ENCODE data around the gene ARMC8.

ARMC8 gene

GRCh38 chr3:138284957-138285477, 97.9 kb downstream of the ARMC8 start:
- H3K27ac ChIP-seq (ENCODE audit: insufficient read depth in 1 of 2, low read depth in 1 of 2, low read length in 2 of 2, poor library complexity in 1 of 2, severe bottlenecking in 2 of 2) = no peak overlapping the region
- no peak overlapping the region for H3K4me3 ChIP-seq (ENCODE audit: control insufficient read depth in 1 of 7, extremely low read depth in 1 of 7, insufficient read depth in 4 of 7, low read depth in 2 of 7, low read length in 6 of 7)
- H3K27me3 ChIP-seq (replicated peaks in 2 of 5; ENCODE audit: control insufficient read depth in 4 of 5, insufficient read depth in 5 of 5, low read length in 4 of 5) = no peaks in the 10 kb centered on the region
- H3K4me1 ChIP-seq (ENCODE audit: control extremely low read depth in 1 of 4, control insufficient read depth in 4 of 4, insufficient read depth in 4 of 4, low read length in 3 of 4) = no peaks in the 10 kb centered on the region
- DNase-seq = peak in 2 of 3 donors; percentile 11 to 15
- 88% methylated on average over 2 of the region's 2 CpGs for WGBS (ENCODE audit: insufficient coverage)
- POLR2A ChIA-PET = no interaction called here
- H3K9me3 ChIP-seq (ENCODE audit: control extremely low read depth in 1 of 5, control insufficient read depth in 4 of 5, insufficient read depth in 2 of 5, low read depth in 1 of 5, low read length in 4 of 5) = no peaks in the 10 kb centered on the region
- CTCF ChIA-PET = interaction anchor here (0.7 to 1.5 kb wide), 3 partner anchors 8 to 215 kb away, joined by 3 to 6 read pairs (median 5); no protein-coding TSS in a partner anchor
- H3K36me3 ChIP-seq (ENCODE audit: control insufficient read depth in 4 of 4, insufficient read depth in 4 of 4, low read length in 3 of 4) = peaks cover 22 to 55% (median 46%) of the 10 kb centered on the region in 4 experiments

- Histone ChIP-seq H3K27ac (ENCODE audit: insufficient read depth in 1 of 2, low read depth in 1 of 2, low read length in 2 of 2, poor library complexity in 1 of 2, severe bottlenecking in 2 of 2) (no peak overlapping the region), H3K27me3 (replicated peaks in 2 of 5; ENCODE audit: control insufficient read depth in 4 of 5, insufficient read depth in 5 of 5, low read length in 4 of 5) (no peaks in the 10 kb centered on the region), H3K9me3 (ENCODE audit: control extremely low read depth in 1 of 5, control insufficient read depth in 4 of 5, insufficient read depth in 2 of 5, low read depth in 1 of 5, low read length in 4 of 5) (no peaks in the 10 kb centered on the region), H3K4me1 (ENCODE audit: control extremely low read depth in 1 of 4, control insufficient read depth in 4 of 4, insufficient read depth in 4 of 4, low read length in 3 of 4) (no peaks in the 10 kb centered on the region), H3K36me3 (ENCODE audit: control insufficient read depth in 4 of 4, insufficient read depth in 4 of 4, low read length in 3 of 4) (peaks cover 21 to 83% (median 58%) of the 10 kb centered on the region in 4 experiments), H3K4me3 (ENCODE audit: control insufficient read depth in 1 of 7, extremely low read depth in 1 of 7, insufficient read depth in 4 of 7, low read depth in 2 of 7, low read length in 6 of 7) (no peak overlapping the region)
- CTCF ChIA-PET = interaction anchor here (1.4 kb wide), 1 partner anchor 11 kb away, joined by 5 read pairs; no protein-coding TSS in a partner anchor
- 95% methylated on average over 2 of the region's 2 CpGs for WGBS (ENCODE audit: insufficient coverage)
- no peak for DNase-seq
- POLR2A ChIA-PET = no interaction called here
These were observed 102.2 kb downstream of the ARMC8 start for GRCh38 chr3:138289260-138289659.

- Histone ChIP-seq H3K27ac (ENCODE audit: insufficient read depth in 1 of 2, low read depth in 1 of 2, low read length in 2 of 2, poor library complexity in 1 of 2, severe bottlenecking in 2 of 2) (no peak overlapping the region), H3K4me3 (ENCODE audit: control insufficient read depth in 1 of 7, extremely low read depth in 1 of 7, insufficient read depth in 4 of 7, low read depth in 2 of 7, low read length in 6 of 7) (no peak overlapping the region), H3K9me3 (ENCODE audit: control extremely low read depth in 1 of 5, control insufficient read depth in 4 of 5, insufficient read depth in 2 of 5, low read depth in 1 of 5, low read length in 4 of 5) (no peaks in the 10 kb centered on the region), H3K27me3 (replicated peaks in 2 of 5; ENCODE audit: control insufficient read depth in 4 of 5, insufficient read depth in 5 of 5, low read length in 4 of 5) (no peaks in the 10 kb centered on the region), H3K36me3 (ENCODE audit: control insufficient read depth in 4 of 4, insufficient read depth in 4 of 4, low read length in 3 of 4) (peaks cover 16 to 81% (median 55%) of the 10 kb centered on the region in 4 experiments), H3K4me1 (ENCODE audit: control extremely low read depth in 1 of 4, control insufficient read depth in 4 of 4, insufficient read depth in 4 of 4, low read length in 3 of 4) (no peaks in the 10 kb centered on the region)
- 94% methylated on average over 3 of the region's 3 CpGs for WGBS (ENCODE audit: insufficient coverage)
- POLR2A ChIA-PET = no interaction called here
- no peak for DNase-seq
- CTCF ChIA-PET = interaction anchor here (1.4 kb wide), 1 partner anchor 10 kb away, joined by 5 read pairs; no protein-coding TSS in a partner anchor
These were observed 102.6 kb downstream of the ARMC8 start for GRCh38 chr3:138289701-138290100.

GRCh38 chr3:138296639-138297038, 109.5 kb downstream of the ARMC8 start:
- H3K27ac ChIP-seq (ENCODE audit: insufficient read depth in 1 of 2, low read depth in 1 of 2, low read length in 2 of 2, poor library complexity in 1 of 2, severe bottlenecking in 2 of 2) = no peak overlapping the region
- H3K4me3 ChIP-seq (ENCODE audit: control insufficient read depth in 1 of 7, extremely low read depth in 1 of 7, insufficient read depth in 4 of 7, low read depth in 2 of 7, low read length in 6 of 7) = no peak overlapping the region

GRCh38 chr3:138297059-138297607, 110.0 kb downstream of the ARMC8 start:
- CTCF ChIA-PET = interaction anchor here (1.4 kb wide), 1 partner anchor 42 kb away, joined by 3 read pairs; no protein-coding TSS in a partner anchor

More at GRCh38 chr3:138296639-138297038, 109.5 kb downstream of the ARMC8 start:
- Histone ChIP-seq H3K36me3 (ENCODE audit: control insufficient read depth in 4 of 4, insufficient read depth in 4 of 4, low read length in 3 of 4) (peaks cover 14 to 59% (median 40%) of the 10 kb centered on the region in 4 experiments), H3K4me1 (ENCODE audit: control extremely low read depth in 1 of 4, control insufficient read depth in 4 of 4, insufficient read depth in 4 of 4, low read length in 3 of 4) (no peaks in the 10 kb centered on the region), H3K9me3 (ENCODE audit: control extremely low read depth in 1 of 5, control insufficient read depth in 4 of 5, insufficient read depth in 2 of 5, low read depth in 1 of 5, low read length in 4 of 5) (no peaks in the 10 kb centered on the region), H3K27me3 (replicated peaks in 2 of 5; ENCODE audit: control insufficient read depth in 4 of 5, insufficient read depth in 5 of 5, low read length in 4 of 5) (no peaks in the 10 kb centered on the region)
- 100% methylated on average over 1 of the region's 1 CpG for WGBS (ENCODE audit: insufficient coverage)
- CTCF ChIA-PET = interaction anchor here (1.4 kb wide), 1 partner anchor 42 kb away, joined by 3 read pairs; no protein-coding TSS in a partner anchor
- POLR2A ChIA-PET = no interaction called here
- DNase-seq = no peak

GRCh38 chr3:138297876-138298275, 110.8 kb downstream of the ARMC8 start:
- H3K36me3 ChIP-seq (ENCODE audit: control insufficient read depth in 4 of 4, insufficient read depth in 4 of 4, low read length in 3 of 4) = peaks cover 11 to 53% (median 35%) of the 10 kb centered on the region in 4 experiments
- ChIA-PET POLR2A (no interaction called here), CTCF (interaction anchor here (1.4 kb wide), 1 partner anchor 41 kb away, joined by 3 read pairs; no protein-coding TSS in a partner anchor)
- WGBS (ENCODE audit: insufficient coverage) = 100% methylated on average over 1 of the region's 1 CpG
- no peak overlapping the region for H3K27ac ChIP-seq (ENCODE audit: insufficient read depth in 1 of 2, low read depth in 1 of 2, low read length in 2 of 2, poor library complexity in 1 of 2, severe bottlenecking in 2 of 2)
- no peaks in the 10 kb centered on the region for H3K9me3 ChIP-seq (ENCODE audit: control extremely low read depth in 1 of 5, control insufficient read depth in 4 of 5, insufficient read depth in 2 of 5, low read depth in 1 of 5, low read length in 4 of 5)
- H3K27me3 ChIP-seq (replicated peaks in 2 of 5; ENCODE audit: control insufficient read depth in 4 of 5, insufficient read depth in 5 of 5, low read length in 4 of 5) = no peaks in the 10 kb centered on the region
- DNase-seq = no peak
- H3K4me1 ChIP-seq (ENCODE audit: control extremely low read depth in 1 of 4, control insufficient read depth in 4 of 4, insufficient read depth in 4 of 4, low read length in 3 of 4) = no peaks in the 10 kb centered on the region
- H3K4me3 ChIP-seq (ENCODE audit: control insufficient read depth in 1 of 7, extremely low read depth in 1 of 7, insufficient read depth in 4 of 7, low read depth in 2 of 7, low read length in 6 of 7) = no peak overlapping the region

More at GRCh38 chr3:138297059-138297607, 110.0 kb downstream of the ARMC8 start:
- WGBS (ENCODE audit: insufficient coverage) = 95% methylated on average over 4 of the region's 5 CpGs
- POLR2A ChIA-PET = no interaction called here
- H3K27me3 ChIP-seq (replicated peaks in 2 of 5; ENCODE audit: control insufficient read depth in 4 of 5, insufficient read depth in 5 of 5, low read length in 4 of 5) = no peaks in the 10 kb centered on the region
- H3K4me3 ChIP-seq (ENCODE audit: control insufficient read depth in 1 of 7, extremely low read depth in 1 of 7, insufficient read depth in 4 of 7, low read depth in 2 of 7, low read length in 6 of 7) = no peak overlapping the region
- H3K4me1 ChIP-seq (ENCODE audit: control extremely low read depth in 1 of 4, control insufficient read depth in 4 of 4, insufficient read depth in 4 of 4, low read length in 3 of 4) = no peaks in the 10 kb centered on the region
- no peaks in the 10 kb centered on the region for H3K9me3 ChIP-seq (ENCODE audit: control extremely low read depth in 1 of 5, control insufficient read depth in 4 of 5, insufficient read depth in 2 of 5, low read depth in 1 of 5, low read length in 4 of 5)
- H3K27ac ChIP-seq (ENCODE audit: insufficient read depth in 1 of 2, low read depth in 1 of 2, low read length in 2 of 2, poor library complexity in 1 of 2, severe bottlenecking in 2 of 2) = no peak overlapping the region
- DNase-seq = no peak
- H3K36me3 ChIP-seq (ENCODE audit: control insufficient read depth in 4 of 4, insufficient read depth in 4 of 4, low read length in 3 of 4) = peaks cover 14 to 58% (median 39%) of the 10 kb centered on the region in 4 experiments

- WGBS (ENCODE audit: insufficient coverage) = 86% methylated on average over 1 of the region's 2 CpGs
- POLR2A ChIA-PET = no interaction called here
- Histone ChIP-seq H3K36me3 (ENCODE audit: control insufficient read depth in 4 of 4, insufficient read depth in 4 of 4, low read length in 3 of 4) (peaks cover 4 to 31% (median 21%) of the 10 kb centered on the region in 4 experiments), H3K27ac (ENCODE audit: insufficient read depth in 1 of 2, low read depth in 1 of 2, low read length in 2 of 2, poor library complexity in 1 of 2, severe bottlenecking in 2 of 2) (no peak overlapping the region), H3K27me3 (replicated peaks in 2 of 5; ENCODE audit: control insufficient read depth in 4 of 5, insufficient read depth in 5 of 5, low read length in 4 of 5) (no peaks in the 10 kb centered on the region), H3K9me3 (ENCODE audit: control extremely low read depth in 1 of 5, control insufficient read depth in 4 of 5, insufficient read depth in 2 of 5, low read depth in 1 of 5, low read length in 4 of 5) (no peaks in the 10 kb centered on the region), H3K4me1 (ENCODE audit: control extremely low read depth in 1 of 4, control insufficient read depth in 4 of 4, insufficient read depth in 4 of 4, low read length in 3 of 4) (no peaks in the 10 kb centered on the region), H3K4me3 (ENCODE audit: control insufficient read depth in 1 of 7, extremely low read depth in 1 of 7, insufficient read depth in 4 of 7, low read depth in 2 of 7, low read length in 6 of 7) (no peak overlapping the region)
- DNase-seq = no peak
- CTCF ChIA-PET = interaction anchor here (1.3 kb wide), 2 partner anchors 9 to 11 kb away, joined by 4 to 5 read pairs; no protein-coding TSS in a partner anchor
These were observed 113.5 kb downstream of the ARMC8 start for GRCh38 chr3:138300647-138301046.

Data from common myeloid progenitor, CD34-positive (primary cell).